ENCODE results near the gene DYNC1I1. TPM values are rescaled to one million over a fixed set of nuclear protein-coding genes. Genes with fewer than 3 reads are reported as not detected.

Gene DYNC1I1
- total RNA-seq, 1 experiment from 2014 or later: 3.2 TPM

GRCh38 chr7:95874129-95874528 lies 101.8 kb downstream of the DYNC1I1 start:
- H2AFZ ChIP-seq (ENCODE audit: low read length): no peak overlapping the region
- no peak overlapping the region for H3K9ac ChIP-seq (ENCODE audit: extremely low read depth, insufficient read length, low read length)
- no peaks in the 10 kb centered on the region for H3K79me2 ChIP-seq (ENCODE audit: insufficient read depth, low read length)
- H2BK12ac ChIP-seq (ENCODE audit: insufficient read length, low read depth, low read length): no peak overlapping the region
- no peak overlapping the region for H3K27ac ChIP-seq (ENCODE audit: insufficient read length, low read depth, low read length)
- no peak overlapping the region for H3K4me2 ChIP-seq (ENCODE audit: insufficient read depth, insufficient read length, low read length)
- H3K4ac ChIP-seq (ENCODE audit: low read depth, low read length): no peak overlapping the region
- H3K9me3 ChIP-seq (ENCODE audit: control insufficient read depth, low read depth, low read length): no peaks in the 10 kb centered on the region
- no peak overlapping the region for H4K5ac ChIP-seq (ENCODE audit: insufficient read length, low read depth, low read length)
- 0 out of 4 replicates have a peak, but pooled peaks cover 2% of the 10 kb centered on the region in 2 experiments for H3K4me1 Mint-ChIP-seq
- H3K23me2 ChIP-seq (ENCODE audit: insufficient read length, low read depth, low read length, poor library complexity, severe bottlenecking): no peaks in the 10 kb centered on the region
- H2AK5ac ChIP-seq (ENCODE audit: insufficient read length, low read length): no peak overlapping the region
- no peaks in the 10 kb centered on the region for H4K20me1 ChIP-seq (ENCODE audit: control insufficient read depth, insufficient read depth, insufficient read length)
- H3K9me3 Mint-ChIP-seq: peaks cover 3 to 8% of the 10 kb centered on the region in 2 experiments; a peak in 2 of 5 replicates
- H3K56ac ChIP-seq (ENCODE audit: insufficient read length, low read depth, low read length): no peak overlapping the region
- no peaks in the 10 kb centered on the region for H3K79me1 ChIP-seq (ENCODE audit: insufficient read depth, low read depth, low read length, poor library complexity, severe bottlenecking)
- no peak for DNase-seq
- H3K27ac Mint-ChIP-seq: no peak overlapping the region
- H3K14ac ChIP-seq (ENCODE audit: insufficient read depth, low read length): no peak overlapping the region
- H2BK5ac ChIP-seq (ENCODE audit: insufficient read length, low read length): no peak overlapping the region
- H4K91ac ChIP-seq (ENCODE audit: insufficient read length, low read depth, low read length): no peak overlapping the region
- H4K8ac ChIP-seq (replicated peaks; ENCODE audit: insufficient read length, low read depth, low read length): no peak overlapping the region
- no CpG with 5 or more reads among the region's 3 CpGs for WGBS (ENCODE audit: extremely low coverage, insufficient read length, low lambda C conversion rate)
- no peaks in the 10 kb centered on the region; the same call in 1 of the 2 replicates for H3K4me1 ChIP-seq (ENCODE audit: insufficient read depth, low read length)
- H3K4me3 Mint-ChIP-seq: no peak overlapping the region
- no peaks in the 10 kb centered on the region for H3K27me3 Mint-ChIP-seq (ENCODE audit: low read depth)
- H2BK120ac ChIP-seq (ENCODE audit: low read depth, low read length, poor library complexity, severe bottlenecking): no peak overlapping the region
- H3K27me3 ChIP-seq (ENCODE audit: insufficient read depth, low read length): no peaks in the 10 kb centered on the region
- no peak for TF ChIP-seq CTCF (conservative IDR thresholded peaks at IDR 0.05)
- H2BK15ac ChIP-seq (ENCODE audit: low read depth, low read length): no peak overlapping the region
- H3K18ac ChIP-seq (ENCODE audit: insufficient read length, low read depth, low read length): no peak overlapping the region
- H3K23ac ChIP-seq (ENCODE audit: insufficient read length, low read depth, low read length): no peak overlapping the region
- H3T11ph ChIP-seq (ENCODE audit: low read length): no peak overlapping the region
- no peak overlapping the region for H2BK20ac ChIP-seq (ENCODE audit: low read depth, low read length, poor library complexity, severe bottlenecking)
- H3K36me3 Mint-ChIP-seq (ENCODE audit: insufficient read depth in 1 of 3, low read depth in 3 of 3): no peaks in the 10 kb centered on the region
